ENCODE data around the gene CHN2. TPM values are rescaled to one million over a fixed set of nuclear protein-coding genes. Genes with fewer than 3 reads are reported as not detected.

Gene CHN2
- polyA plus RNA-seq, 4 donors: 13.9 to 19.7 (median 17.4) TPM

DNA sequence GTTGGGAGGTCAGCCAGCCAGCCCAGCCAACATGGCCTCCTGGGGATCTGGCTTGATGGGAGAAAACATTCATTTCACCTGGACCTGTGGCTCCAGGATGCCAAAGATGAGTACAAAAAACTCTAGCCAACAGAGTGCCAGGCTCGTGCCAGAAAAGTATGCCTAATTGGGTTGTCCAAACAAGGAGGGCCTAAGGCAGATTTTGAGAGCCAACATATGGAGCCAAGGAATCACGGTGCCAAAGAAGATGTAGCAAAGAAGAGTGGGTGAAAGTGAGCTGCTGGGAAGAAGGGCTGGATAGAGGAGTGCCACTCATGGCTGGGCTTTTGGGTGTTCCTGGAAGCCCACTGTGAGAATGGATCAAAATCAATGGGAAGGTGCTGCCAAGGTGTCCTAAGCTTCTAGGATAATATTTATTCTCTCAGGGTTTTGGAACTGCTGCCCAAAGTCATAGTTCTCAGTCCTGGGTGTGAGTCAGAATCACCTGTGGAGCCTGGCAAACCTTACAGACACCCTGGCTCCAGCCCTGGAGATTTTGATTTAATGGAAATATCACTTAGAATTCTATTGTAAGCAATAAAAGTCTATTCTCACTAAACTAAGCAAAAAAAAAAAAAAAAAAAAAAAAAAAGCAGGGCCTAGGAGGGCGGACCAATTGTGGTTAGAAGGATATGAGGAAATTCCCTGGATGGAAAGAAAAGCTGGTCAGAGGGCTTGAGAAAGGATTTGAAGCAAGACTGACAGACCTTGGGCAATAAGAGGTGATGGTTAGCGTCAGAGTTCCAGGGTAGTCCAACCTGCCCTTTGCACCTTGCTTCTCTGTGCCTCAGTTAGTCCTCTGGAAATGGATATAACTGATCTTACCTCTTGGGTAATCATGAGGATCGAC lies 186.9 kb downstream of the CHN2 start:
- no peak for DNase-seq (ENCODE audit: low read depth in 4 of 4, low spot score in 2 of 4)

DNA sequence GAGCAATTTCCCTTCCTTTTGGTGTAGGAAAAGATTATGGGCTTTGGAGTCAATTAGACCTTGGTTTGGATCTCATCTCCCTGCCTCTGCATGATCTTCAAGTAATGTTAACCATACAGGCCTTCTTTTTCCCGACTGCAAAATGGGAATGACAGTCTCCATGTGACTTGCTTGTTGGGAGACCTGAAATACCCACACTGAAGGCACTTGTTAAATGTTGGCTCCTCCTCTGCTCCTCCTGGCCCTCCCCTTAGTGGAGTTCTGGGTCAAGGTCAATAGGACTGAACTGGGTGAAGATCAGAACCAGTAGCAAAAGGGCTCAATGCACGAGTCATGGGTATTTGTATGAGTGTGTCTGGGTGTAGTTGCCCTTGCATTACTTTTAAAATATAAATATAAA lies 189.7 kb downstream of the CHN2 start:
- DNase-seq (ENCODE audit: low read depth in 4 of 4, low spot score in 2 of 4): no peak

DNA sequence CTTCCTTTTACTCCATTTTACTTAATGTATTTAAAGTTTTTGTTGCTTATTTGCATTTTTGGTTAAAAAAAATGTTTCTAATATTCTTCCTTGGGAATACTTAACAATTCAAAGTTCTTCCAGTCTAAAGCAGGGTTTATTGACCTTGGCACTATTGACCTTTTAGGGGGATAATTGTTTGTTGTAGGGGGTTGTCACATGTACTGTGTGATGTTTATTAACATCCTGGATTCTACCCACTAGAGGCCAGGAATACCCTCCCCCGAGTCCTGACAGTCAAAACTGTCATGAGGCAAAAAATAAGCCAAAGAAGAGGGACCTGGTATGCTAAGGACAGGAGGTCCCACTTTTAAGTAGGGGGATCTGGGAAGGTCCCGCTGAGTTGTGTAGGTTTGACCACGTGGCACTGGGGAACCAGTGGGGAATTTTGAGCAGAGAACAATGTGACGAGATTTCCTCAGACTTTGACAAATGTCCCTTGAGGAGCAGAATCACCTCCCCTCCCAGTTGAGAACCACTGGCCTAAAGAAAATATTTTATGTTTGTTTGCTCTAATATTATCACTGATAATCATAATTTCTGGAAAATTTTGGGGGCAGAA lies 190.7 kb downstream of the CHN2 start:
- no peak for DNase-seq (ENCODE audit: low read depth in 4 of 4, low spot score in 2 of 4)

DNA sequence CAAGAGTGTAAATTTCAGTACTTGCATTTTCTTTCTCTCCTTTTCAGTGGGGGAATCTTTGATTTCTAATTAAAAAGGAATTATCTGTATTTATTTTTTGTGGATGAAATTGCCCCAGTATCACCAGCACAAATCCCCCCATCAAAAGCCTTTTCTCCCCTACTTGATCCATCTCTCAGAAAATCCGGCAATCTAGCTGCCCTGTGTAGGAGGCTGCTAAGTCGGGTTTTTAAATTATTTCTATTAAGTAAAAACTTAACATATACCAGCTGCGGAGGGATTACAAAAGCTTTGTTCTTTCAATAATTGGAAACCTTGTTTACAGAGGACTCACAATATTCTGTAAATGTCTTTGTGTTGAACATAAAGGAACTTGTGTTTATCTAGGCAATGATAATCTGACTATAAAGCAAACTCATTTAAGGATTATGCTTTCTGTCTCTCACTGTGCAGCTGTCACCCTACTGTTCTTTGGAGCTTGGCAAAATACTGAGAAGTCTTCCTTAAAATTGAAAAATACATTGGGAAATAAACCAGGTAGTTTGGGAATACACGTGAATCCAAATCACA lies 191.7 kb downstream of the CHN2 start:
- no peak for DNase-seq (ENCODE audit: low read depth in 4 of 4, low spot score in 2 of 4)

DNA sequence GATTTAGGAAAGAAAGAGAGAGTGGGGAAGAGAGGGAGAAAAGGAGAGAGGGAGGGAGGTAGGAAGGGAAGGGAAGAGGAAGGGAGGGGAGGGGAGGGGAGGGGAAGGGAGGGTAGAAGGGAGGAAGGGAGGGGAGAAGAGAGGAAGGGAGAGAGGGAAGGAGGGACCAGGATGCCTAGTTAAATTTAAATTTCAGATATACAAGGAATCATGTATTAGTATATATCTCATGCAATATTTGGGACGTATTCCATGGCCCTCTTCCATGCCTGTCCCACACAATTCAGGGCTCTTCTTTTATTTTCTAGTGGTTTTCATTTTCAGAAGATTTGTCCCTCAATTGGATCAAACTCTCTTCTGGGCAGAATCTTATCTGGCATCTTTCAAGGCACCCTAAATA lies 196.7 kb downstream of the CHN2 start:
- DNase-seq (ENCODE audit: low read depth in 4 of 4, low spot score in 2 of 4): no peak

DNA sequence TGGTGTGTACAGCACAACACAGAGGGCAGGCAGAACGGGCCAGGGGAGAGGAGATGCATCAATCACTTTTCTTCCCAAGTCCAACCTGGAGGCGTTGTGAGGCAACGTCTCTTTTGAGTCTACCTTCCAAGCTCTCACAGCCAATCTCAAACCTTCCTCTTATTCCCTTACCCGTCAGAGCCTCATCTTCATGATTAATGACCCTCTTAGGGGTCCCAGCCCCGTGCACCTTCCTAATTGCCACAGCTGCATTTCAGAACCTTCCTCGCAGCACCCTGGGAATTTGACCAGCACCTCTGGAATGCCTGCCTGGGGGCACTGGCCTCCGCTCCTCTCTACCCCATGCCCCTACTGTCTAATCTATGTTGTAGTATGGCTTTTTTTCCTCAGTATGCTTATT lies 199.7 kb downstream of the CHN2 start:
- DNase-seq (ENCODE audit: low read depth in 4 of 4, low spot score in 2 of 4): no peak

DNA sequence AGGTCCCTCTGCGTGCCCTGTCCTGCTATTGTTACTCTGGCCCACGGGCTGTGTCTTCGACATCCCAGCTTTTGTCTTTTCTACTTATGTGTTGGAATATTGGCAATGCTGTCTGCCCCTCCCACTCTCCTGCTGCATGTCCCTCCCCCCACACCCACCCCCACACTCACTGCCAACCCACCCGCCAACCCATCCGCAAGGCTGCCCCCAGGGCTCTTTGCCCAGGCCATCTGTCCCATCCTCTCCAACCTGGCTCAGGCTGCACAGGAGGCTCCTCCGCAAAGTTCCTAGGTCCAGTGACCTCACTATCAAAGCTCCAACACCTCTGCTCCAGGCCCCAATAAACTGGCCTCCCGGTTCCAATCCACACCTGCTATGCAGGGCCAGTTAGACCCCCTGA lies 202.0 kb downstream of the CHN2 start:
- DNase-seq (ENCODE audit: low read depth in 4 of 4, low spot score in 2 of 4): no peak

DNA sequence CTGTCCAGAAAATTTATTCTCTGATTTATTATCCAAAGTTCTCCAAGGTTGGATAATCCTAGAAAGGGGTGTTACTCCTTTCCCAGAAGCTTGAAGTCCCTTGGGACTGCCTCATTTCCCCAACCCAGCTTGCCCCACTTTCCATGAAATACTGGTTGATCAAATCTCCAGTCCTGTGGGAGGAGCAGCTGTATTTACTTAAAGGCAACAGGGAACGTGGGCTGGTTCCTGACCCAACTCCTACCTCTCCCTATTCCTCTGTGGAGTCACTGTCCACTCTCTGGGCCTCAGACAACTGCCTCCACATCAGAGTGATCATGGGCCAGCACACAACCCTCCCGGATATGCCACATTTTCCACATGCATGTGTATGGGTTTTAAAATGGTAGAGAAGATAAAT lies 202.8 kb downstream of the CHN2 start:
- DNase-seq (ENCODE audit: low read depth in 4 of 4, low spot score in 2 of 4): no peak

DNA sequence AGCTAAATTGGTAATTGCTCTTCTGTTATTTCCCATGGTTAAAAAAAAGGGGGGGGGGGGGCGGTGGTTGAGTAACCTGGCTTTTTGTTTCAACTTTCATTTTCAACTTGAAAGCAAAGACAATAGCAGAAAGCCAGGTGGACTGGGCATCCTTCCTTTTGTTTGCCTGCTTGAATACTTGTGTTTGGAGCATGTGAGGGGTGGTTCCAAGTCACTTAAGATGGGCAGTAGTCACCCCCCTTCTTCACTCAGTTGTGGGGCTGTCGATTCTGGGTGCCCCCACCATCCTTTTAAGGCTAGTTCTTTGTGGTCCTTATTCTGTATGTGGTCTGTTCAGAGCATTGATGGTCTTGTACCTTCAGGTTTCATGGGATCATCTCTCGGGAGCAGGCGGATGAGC lies 203.4 kb downstream of the CHN2 start:
- DNase-seq (ENCODE audit: low read depth in 4 of 4, low spot score in 2 of 4): no peak

DNA sequence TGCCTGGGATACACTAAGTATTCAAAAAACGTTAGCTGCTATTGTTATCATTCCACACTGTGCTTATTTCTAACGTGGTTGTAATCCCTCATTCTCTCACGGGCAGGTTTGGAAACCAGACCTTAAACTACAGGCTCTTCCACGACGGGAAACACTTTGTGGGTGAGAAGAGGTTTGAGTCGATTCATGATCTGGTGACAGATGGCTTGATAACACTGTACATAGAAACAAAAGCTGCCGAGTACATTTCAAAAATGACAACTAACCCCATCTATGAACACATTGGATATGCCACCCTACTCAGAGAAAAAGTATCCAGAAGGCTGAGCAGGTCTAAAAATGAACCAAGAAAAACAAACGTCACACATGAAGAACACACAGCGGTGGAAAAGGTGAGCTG lies 205.9 kb downstream of the CHN2 start:
- no peak for DNase-seq (ENCODE audit: low read depth in 4 of 4, low spot score in 2 of 4)

DNA sequence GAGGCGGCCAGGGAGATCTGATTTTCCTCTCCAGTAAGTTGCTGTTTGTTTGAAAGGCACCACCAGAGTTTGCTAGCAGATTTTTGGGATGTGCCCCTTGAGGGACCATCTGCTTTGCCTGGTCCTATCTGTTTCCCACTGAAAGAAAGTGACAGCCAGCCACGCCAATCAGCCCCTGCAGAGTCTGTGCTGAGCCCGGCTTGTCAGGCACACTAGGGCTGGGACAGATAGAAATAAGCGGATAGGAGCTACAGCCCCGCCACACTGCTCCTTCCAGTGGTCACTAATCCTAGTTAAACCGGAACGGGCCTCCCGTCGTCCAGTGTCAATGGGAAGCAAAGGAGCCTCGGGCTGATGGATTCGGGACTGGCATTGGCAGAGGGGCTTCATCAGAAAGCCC lies 207.2 kb downstream of the CHN2 start:
- no peak for DNase-seq (ENCODE audit: low read depth in 4 of 4, low spot score in 2 of 4)

DNA sequence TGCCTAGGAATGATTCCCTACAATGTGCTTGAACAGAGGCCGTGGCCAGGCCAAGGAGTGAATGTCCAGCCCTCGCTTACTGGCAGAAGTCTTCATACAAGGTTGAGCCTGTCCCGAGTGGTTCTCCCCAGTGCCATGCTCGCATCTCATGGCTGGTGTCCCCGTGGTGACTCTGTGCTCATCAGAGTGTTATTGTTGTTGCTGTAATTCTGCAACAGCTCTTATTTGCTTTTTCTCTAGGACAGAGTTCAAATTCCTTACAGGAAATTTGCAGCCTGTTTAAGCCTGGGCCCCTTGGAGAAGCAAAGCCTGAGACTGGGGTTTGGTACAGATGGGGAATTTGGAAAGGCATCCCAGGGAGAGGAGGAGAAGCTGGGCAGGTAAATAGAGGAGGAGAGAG lies 211.3 kb downstream of the CHN2 start:
- no peak for DNase-seq (ENCODE audit: low read depth in 4 of 4, low spot score in 2 of 4)

DNA sequence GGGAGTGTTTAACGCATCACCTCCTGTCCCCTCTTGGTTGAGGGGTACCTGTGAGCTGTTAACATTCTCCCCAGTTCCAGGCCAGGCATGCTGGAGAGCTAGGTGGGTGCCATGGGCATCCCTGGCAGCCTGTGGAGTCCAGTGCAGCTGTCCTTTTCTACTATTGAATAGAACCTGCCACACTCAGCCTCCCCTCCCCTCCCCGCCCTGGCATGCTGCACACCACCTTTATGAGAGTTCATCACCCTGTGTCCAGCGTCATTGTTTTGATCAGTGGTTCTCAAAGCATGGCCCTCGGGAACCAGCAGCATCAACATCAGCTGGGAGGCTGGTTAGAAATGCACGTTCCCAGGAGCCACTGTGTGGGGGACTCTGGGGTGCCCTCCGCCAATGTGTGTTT lies 211.8 kb downstream of the CHN2 start:
- DNase-seq (ENCODE audit: low read depth in 4 of 4, low spot score in 2 of 4): no peak

DNA sequence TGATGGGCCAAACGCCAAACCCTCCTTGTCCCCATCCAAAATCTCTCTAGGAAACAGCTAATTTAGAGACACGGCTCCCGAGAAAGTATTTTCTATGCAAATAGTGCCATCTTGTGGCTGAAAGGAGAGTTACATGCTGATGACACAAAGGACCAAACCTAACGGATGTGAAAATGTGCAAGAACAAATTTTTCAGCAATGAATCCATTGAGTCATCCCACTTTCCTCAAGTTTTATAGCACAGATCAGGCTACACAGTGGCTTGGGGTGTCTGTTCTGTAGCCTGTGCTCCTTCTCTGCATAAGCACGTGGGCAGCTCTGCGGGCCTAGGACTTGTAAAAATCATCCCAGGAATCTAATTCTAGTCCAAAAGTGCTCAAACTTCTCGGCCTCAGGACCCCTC lies 214.3 kb downstream of the CHN2 start:
- peak; percentile 55 to 80 (median 66) for DNase-seq (ENCODE audit: low read depth in 4 of 4, low spot score in 2 of 4)

DNA sequence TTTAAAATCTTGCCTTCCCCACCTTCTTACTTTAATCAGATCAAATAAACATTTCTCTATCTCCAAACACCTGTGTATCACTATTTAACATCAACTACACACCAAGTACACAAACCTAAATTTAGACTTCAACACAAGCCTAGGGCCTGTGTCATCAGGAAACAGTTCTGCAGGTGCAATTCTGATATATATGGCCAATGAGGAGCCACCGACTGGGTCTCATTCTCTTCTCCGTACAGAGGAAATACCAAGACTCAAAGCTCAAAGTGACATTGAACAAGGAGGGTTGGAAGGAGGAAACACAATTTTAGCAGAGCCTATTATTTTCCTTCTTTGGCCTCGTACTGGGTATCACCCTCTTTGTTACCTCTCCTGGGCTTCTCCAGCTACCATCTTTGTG lies 216.4 kb downstream of the CHN2 start:
- DNase-seq (ENCODE audit: low read depth in 4 of 4, low spot score in 2 of 4): no peak

DNA sequence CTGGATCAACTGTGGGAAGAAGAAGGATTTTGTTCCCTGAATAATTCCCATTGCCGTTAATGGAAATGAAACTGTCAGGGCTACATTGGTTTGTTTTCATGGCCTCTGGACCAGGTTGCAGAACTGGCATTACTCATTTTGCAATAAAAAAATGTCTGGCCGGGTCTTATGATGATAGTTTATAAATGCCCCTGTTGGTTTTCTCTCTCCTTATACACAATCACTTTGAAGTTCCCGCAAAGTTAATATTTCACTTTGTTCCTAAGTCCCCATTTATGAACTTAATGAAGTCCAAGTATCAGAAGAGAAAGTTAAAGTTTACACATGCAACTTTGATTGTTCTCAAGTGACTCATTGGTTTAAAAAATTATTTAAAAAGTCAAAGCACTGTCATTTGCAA lies 218.3 kb downstream of the CHN2 start:
- no peak for DNase-seq (ENCODE audit: low read depth in 4 of 4, low spot score in 2 of 4)

DNA sequence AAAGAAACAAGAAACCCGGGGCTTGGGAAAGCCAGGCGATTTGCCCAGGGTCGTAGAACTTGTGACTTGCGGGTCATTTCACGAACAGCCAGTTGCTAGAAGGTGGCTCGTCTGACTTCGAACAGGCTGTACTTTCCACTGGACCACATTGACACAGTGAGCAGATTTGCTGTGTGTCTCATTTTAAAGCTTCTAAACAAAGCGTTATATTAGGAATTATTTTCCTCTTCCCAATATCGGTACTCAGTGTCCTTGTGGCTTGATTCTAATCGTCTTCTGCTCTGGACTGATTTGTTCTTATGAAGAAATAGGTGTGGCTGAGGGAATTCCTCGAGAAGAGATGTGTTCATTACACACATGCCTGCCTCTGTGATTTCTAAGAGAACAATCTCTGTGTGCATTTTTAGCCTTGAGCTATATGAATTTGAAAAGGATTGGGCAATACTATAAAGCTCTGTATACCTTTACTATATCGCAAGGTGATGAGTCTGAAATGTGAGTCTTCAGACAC lies 219.1 kb downstream of the CHN2 start:
- DNase-seq (ENCODE audit: low read depth in 4 of 4, low spot score in 2 of 4): no peak

DNA sequence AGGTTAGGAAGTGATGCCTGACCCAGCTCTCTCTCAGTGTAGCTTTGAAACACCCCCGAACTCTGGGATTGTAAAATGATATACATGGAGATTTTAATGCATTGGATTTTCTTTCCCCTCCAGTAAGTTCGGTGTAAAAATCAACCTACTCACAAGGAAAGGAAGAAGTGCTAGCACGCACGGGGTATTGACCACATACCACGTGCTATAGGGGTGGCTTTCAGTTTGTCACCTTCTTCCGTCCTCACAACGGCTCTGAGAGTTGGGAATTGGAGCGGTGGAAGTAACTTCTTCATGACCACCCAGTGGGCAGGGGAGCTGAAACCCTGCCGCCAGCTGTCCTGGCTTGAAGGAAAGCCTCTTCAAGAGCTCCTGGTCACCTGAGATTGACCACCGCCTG lies 219.6 kb downstream of the CHN2 start:
- DNase-seq (ENCODE audit: low read depth in 4 of 4, low spot score in 2 of 4): no peak

DNA sequence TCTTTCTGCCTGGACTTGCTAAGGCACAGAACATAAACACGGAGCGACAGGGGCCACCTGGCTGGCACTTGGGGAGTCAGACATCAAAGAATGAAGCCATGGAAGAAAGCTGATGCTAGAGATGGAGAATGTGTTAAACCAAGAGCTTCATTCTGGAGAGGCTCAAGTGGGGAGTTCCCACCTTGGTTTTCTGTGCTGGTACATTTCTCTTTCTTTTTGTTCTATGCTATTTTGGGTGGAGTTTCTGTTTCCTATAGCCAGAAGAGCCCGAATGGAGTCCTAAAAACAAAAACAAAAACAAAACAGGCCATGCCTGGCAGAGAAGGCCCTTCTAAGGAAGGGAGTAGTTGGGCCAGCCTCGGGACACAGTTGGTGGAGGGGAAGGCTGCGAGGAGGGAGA lies 220.6 kb downstream of the CHN2 start:
- no peak for DNase-seq (ENCODE audit: low read depth in 4 of 4, low spot score in 2 of 4)

DNA sequence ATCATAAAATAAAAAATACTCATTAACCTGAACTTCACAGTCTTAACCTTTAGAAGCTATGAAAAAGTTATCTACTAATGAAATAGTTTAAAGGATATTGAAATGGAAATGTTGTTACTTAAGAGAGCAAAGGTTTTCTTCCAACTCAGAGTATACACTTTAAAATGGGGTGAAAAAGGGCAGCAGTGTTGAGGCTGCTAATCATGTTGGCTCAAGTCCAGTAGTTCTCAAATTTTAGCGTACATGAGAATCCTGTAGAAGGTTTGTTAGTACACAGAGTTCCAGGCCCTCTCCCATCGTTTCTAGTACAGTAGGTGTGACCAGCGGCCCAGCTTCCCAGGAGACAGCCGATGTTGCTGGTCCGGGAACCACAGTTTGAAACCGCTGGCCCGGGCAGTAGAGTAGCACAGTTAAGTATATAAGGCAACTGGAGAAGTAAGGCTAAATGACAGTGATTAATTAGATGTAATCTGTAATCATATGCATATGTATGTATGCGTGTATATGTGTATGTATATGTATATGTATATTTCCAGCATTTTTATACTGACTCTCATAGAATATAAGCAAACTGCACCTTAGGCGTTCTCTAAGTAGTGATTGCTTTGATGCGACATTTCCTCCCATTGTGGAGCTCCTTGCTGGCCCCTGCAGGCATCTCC lies 221.8 kb downstream of the CHN2 start:
- no peak for DNase-seq (ENCODE audit: low read depth in 4 of 4, low spot score in 2 of 4)

DNA sequence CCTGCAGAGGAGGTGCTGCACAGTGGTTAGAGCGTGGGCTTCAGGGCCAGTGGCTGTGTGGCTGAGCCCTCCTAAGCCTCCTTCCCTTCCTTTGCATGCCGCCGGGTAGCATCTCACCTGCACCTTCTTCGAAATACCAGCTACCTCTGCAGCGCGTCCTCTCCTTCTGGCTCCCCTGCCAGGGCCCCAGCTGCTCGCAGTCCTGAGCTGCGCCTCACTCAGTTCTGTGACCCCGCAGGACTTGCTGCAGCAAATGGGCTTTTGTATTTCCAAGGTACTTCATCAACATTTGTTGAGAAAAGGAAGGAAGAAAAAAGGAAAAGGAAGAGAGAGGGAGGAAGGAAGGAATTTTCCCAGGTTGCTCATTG lies 222.3 kb downstream of the CHN2 start:
- no peak for DNase-seq (ENCODE audit: low read depth in 4 of 4, low spot score in 2 of 4)
